CD4-positive, alpha-beta T cell treated with Interleukin-1 beta for 1 hour (primary cell): ENCODE measurements around the gene MAVS.
"Not testable (repeated sequence)": the region's sequence is repeated elsewhere in the genome, so short reads cannot be mapped to it uniquely, and the experiment has no call there.

Experiments
- DNase-seq, 2 donors: peaks; one replicate each; pipeline ENCODE4 v3.0.0-alpha.2; 2020 to 2022

The MAVS gene

GRCh38 chr20:3857405-3857804 is 10.8 kb downstream of the MAVS start:
- no peak for DNase-seq

- no peak for DNase-seq
These were observed 12.1 kb downstream of the MAVS start for GRCh38 chr20:3858689-3859088.

GRCh38 chr20:3861191-3861590 is 14.6 kb downstream of the MAVS start:
- no peak for DNase-seq

- DNase-seq = no peak
These were observed 15.7 kb downstream of the MAVS start for GRCh38 chr20:3862333-3862732.

- no peak for DNase-seq
These were observed 16.7 kb downstream of the MAVS start for GRCh38 chr20:3863317-3863716.

- no peak for DNase-seq
These were observed 17.9 kb downstream of the MAVS start for GRCh38 chr20:3864518-3864917.

GRCh38 chr20:3865152-3865886 is 18.7 kb downstream of the MAVS start:
- DNase-seq = no peak

GRCh38 chr20:3865887-3866407 is 19.3 kb downstream of the MAVS start:
- no peak for DNase-seq

GRCh38 chr20:3866464-3866863 is 19.8 kb downstream of the MAVS start:
- DNase-seq = no peak

GRCh38 chr20:3867802-3868201 is 21.2 kb downstream of the MAVS start:
- DNase-seq = no peak

- no peak for DNase-seq
These were observed 23.4 kb downstream of the MAVS start for GRCh38 chr20:3869839-3870634.

GRCh38 chr20:3871550-3872265 is 25.1 kb downstream of the MAVS start:
- DNase-seq = no peak

GRCh38 chr20:3873507-3873906 is 26.9 kb downstream of the MAVS start:
- DNase-seq = no peak

- no peak for DNase-seq
These were observed 27.7 kb downstream of the MAVS start for GRCh38 chr20:3874194-3874844.

GRCh38 chr20:3875378-3875974 is 28.8 kb downstream of the MAVS start:
- no peak for DNase-seq

GRCh38 chr20:3876000-3876399 is 29.4 kb downstream of the MAVS start:
- no peak for DNase-seq

GRCh38 chr20:3876676-3877075 is 30.0 kb downstream of the MAVS start:
- DNase-seq = no peak

- not testable (repeated sequence) for DNase-seq
These were observed 32.3 kb downstream of the MAVS start for GRCh38 chr20:3878921-3879274.

- DNase-seq = no peak
These were observed 39.1 kb downstream of the MAVS start for GRCh38 chr20:3885715-3886114.

- no peak for DNase-seq
These were observed 41.4 kb downstream of the MAVS start for GRCh38 chr20:3887876-3888620.

GRCh38 chr20:3888622-3889488 is 42.2 kb downstream of the MAVS start, which contains the start of gene PANK2:
TSS of gene PANK2 (plus strand) at chr20:3889387.
- peak; percentile 96 to 97 for DNase-seq
